CD8-positive, alpha-beta memory T cell (primary cell): Measurements from ENCODE around the gene NCK2. TPM values are rescaled to one million over a fixed set of nuclear protein-coding genes. Genes with fewer than 3 reads are reported as not detected.

Source experiments
- CTCF ChIA-PET: fragments of 350-600 bp; sonication (Branson Sonifier 250); formaldehyde crosslinking; loops from one replicate; lab custom pipeline; 2021; ENCODE audit warnings: antibody characterized with exemption; lab: Charles Lee
- POLR2A ChIA-PET: fragments of 350-600 bp; sonication (Branson Sonifier 250); formaldehyde crosslinking; loops from one replicate; lab custom pipeline; 2021; ENCODE audit warnings: antibody characterized with exemption; lab: Charles Lee
- DNase-seq, 5 donors: peaks; one replicate each; pipeline versions ENCODE4 v3.0.0 to v3.0.0-alpha.2; 2020 to 2022; ENCODE audit warnings: mixed read lengths in 1 of 5
- H3K27ac ChIP-seq: one replicate; pipeline ENCODE4 v1.7.0; 2013; ENCODE audit warnings: low read depth, mild to moderate bottlenecking, low read length, moderate library complexity
- H3K27me3 ChIP-seq: 2 replicates; pipeline ENCODE4 v1.7.0; 2013; ENCODE audit warnings: low read length, mild to moderate bottlenecking; ENCODE audit not compliant: insufficient read depth, poor library complexity, severe bottlenecking
- H3K36me3 ChIP-seq: 2 replicates; pipeline ENCODE4 v1.7.0; 2013; ENCODE audit warnings: mild to moderate bottlenecking, low read length, moderate library complexity; ENCODE audit not compliant: insufficient read depth
- H3K4me1 ChIP-seq: 2 replicates; pipeline ENCODE4 v1.7.0; 2013; ENCODE audit warnings: mild to moderate bottlenecking, low read length, moderate library complexity; ENCODE audit not compliant: insufficient read depth
- H3K4me3 ChIP-seq: 2 replicates; pipeline ENCODE4 v1.7.0; 2013; ENCODE audit warnings: mild to moderate bottlenecking, low read length
- H3K9me3 ChIP-seq: 2 replicates; pipeline ENCODE4 v1.7.0; 2013; ENCODE audit warnings: mild to moderate bottlenecking, low read length
- H3K27ac Mint-ChIP-seq, 8 donors: one replicate each; pipeline ENCODE4 v1.8.0; 2020 to 2021; ENCODE audit warnings: mixed read lengths in 8 of 8, mild to moderate bottlenecking in 6 of 8, inconsistent platforms in 3 of 8, moderate library complexity in 3 of 8
- H3K27me3 Mint-ChIP-seq, 2 donors: one replicate each; pipeline ENCODE4 v1.8.0; 2020 to 2021; ENCODE audit warnings: mixed read lengths in 2 of 2, mild to moderate bottlenecking in 1 of 2, moderate library complexity in 1 of 2
- H3K36me3 Mint-ChIP-seq, 3 donors: one replicate each; pipeline ENCODE4 v1.8.0; 2020 to 2021; ENCODE audit warnings: mixed read lengths in 3 of 3, inconsistent platforms in 1 of 3, mild to moderate bottlenecking in 1 of 3
- H3K4me1 Mint-ChIP-seq, 3 donors: one replicate each; pipeline ENCODE4 v1.8.0; 2020 to 2021; ENCODE audit warnings: mixed read lengths in 3 of 3, inconsistent platforms in 1 of 3, mild to moderate bottlenecking in 1 of 3
- H3K4me3 Mint-ChIP-seq, 7 donors: one replicate each; pipeline ENCODE4 v1.8.0; 2020 to 2021; ENCODE audit warnings: mixed read lengths in 7 of 7, mild to moderate bottlenecking in 6 of 7, moderate library complexity in 4 of 7, inconsistent platforms in 2 of 7
- H3K9me3 Mint-ChIP-seq, 5 donors: one replicate each; pipeline ENCODE4 v1.8.0; 2020 to 2022; ENCODE audit warnings: mixed read lengths in 5 of 5, mild to moderate bottlenecking in 3 of 5, moderate library complexity in 2 of 5, inconsistent platforms in 1 of 5
- polyA plus RNA-seq: library from polyadenylated mRNA; unstranded; fragments of 300-500 nt; fragmentation: Illumina TruSeq; gene quantifications from one replicate; pipeline ENCODE4 v1.2.3, GENCODE V29; 2021
- total RNA-seq, 2 experiments: library from RNA; stranded (reverse); gene quantifications; one replicate each; pipeline ENCODE4 v1.2.3, GENCODE V29; 2021

NCK2 gene
- total and polyA plus RNA-seq, 3 experiments from 2014 or later: 72.4 to 77.9 (median 76.1) TPM

GRCh38 chr2:105814291-105814940, 69.7 kb downstream of the NCK2 start:
- H3K27me3 Mint-ChIP-seq: no peaks in the 10 kb centered on the region

GRCh38 chr2:105815401-105815800, 70.7 kb downstream of the NCK2 start:
- Mint-ChIP-seq H3K4me3 (no peak overlapping the region), H3K27me3 (no peaks in the 10 kb centered on the region), H3K9me3 (no peaks in the 10 kb centered on the region), H3K36me3 (peaks cover 6 to 49% (median 13%) of the 10 kb centered on the region in 3 donors), H3K27ac (peak overlapping the region in 6 of 8 donors; percentile 17 to 93 (median 38)), H3K4me1 (peaks cover 78 to 94% (median 89%) of the 10 kb centered on the region in 3 donors)
- Histone ChIP-seq H3K4me3 (no peak overlapping the region), H3K27me3 (no peaks in the 10 kb centered on the region), H3K27ac (no peak overlapping the region), H3K9me3 (no peaks in the 10 kb centered on the region), H3K4me1 (peaks cover 83% of the 10 kb centered on the region), H3K36me3 (no peaks in the 10 kb centered on the region)
- POLR2A ChIA-PET: no interaction called here
- no peak for DNase-seq
- CTCF ChIA-PET: interaction anchor here (1.1 kb wide), 1 partner anchor 16 kb away, joined by 3 read pairs; no protein-coding TSS in a partner anchor

More at GRCh38 chr2:105814291-105814940, 69.7 kb downstream of the NCK2 start:
- Mint-ChIP-seq H3K36me3 (peaks cover 6 to 41% (median 14%) of the 10 kb centered on the region in 3 donors), H3K9me3 (no peaks in the 10 kb centered on the region), H3K27ac (peak overlapping the region in 7 of 8 donors; percentile 22 to 93 (median 40)), H3K4me3 (no peak overlapping the region), H3K4me1 (peaks cover 78 to 94% (median 89%) of the 10 kb centered on the region in 3 donors)
- no peak for DNase-seq
- ChIA-PET POLR2A (no interaction called here), CTCF (no interaction called here)
- Histone ChIP-seq H3K4me1 (peaks cover 84% of the 10 kb centered on the region), H3K4me3 (no peak overlapping the region), H3K27me3 (no peaks in the 10 kb centered on the region), H3K36me3 (no peaks in the 10 kb centered on the region), H3K9me3 (no peaks in the 10 kb centered on the region), H3K27ac (no peak overlapping the region)

GRCh38 chr2:105820151-105820550, 75.4 kb downstream of the NCK2 start:
- H3K27ac Mint-ChIP-seq: peak overlapping the region in 6 of 8 donors; percentile 46 to 81 (median 72)
- H3K4me1 Mint-ChIP-seq: peaks cover 79 to 94% (median 89%) of the 10 kb centered on the region in 3 donors
- Histone ChIP-seq H3K4me3 (no peak overlapping the region), H3K4me1 (peaks cover 83% of the 10 kb centered on the region), H3K9me3 (no peaks in the 10 kb centered on the region), H3K27me3 (no peaks in the 10 kb centered on the region), H3K27ac (no peak overlapping the region), H3K36me3 (peaks cover 8% of the 10 kb centered on the region)
- no peaks in the 10 kb centered on the region for H3K27me3 Mint-ChIP-seq
- H3K4me3 Mint-ChIP-seq: peak overlapping the region in 2 of 7 donors; percentile 8 to 24
- peaks cover 6 to 64% (median 20%) of the 10 kb centered on the region in 3 donors for H3K36me3 Mint-ChIP-seq
- ChIA-PET POLR2A (no interaction called here), CTCF (interaction anchor here (1.1 kb wide), 1 partner anchor 357 kb away, joined by 3 read pairs; no protein-coding TSS in a partner anchor)
- H3K9me3 Mint-ChIP-seq: no peaks in the 10 kb centered on the region
- DNase-seq: no peak

- no peaks in the 10 kb centered on the region for H3K27me3 Mint-ChIP-seq
- peaks cover 8% of the 10 kb centered on the region for H3K36me3 ChIP-seq
- no peaks in the 10 kb centered on the region for H3K27me3 ChIP-seq
- H3K9me3 ChIP-seq: no peaks in the 10 kb centered on the region
- POLR2A ChIA-PET: no interaction called here
- H3K4me1 ChIP-seq: peaks cover 83% of the 10 kb centered on the region
- H3K27ac ChIP-seq: no peak overlapping the region
- no peak overlapping the region for H3K4me3 ChIP-seq
- peaks cover 6 to 69% (median 21%) of the 10 kb centered on the region in 3 donors for H3K36me3 Mint-ChIP-seq
- H3K4me1 Mint-ChIP-seq: peaks cover 78 to 94% (median 90%) of the 10 kb centered on the region in 3 donors
- no peak for DNase-seq
- H3K27ac Mint-ChIP-seq: peak overlapping the region; percentile 39 to 81 (median 74)
- CTCF ChIA-PET: interaction anchor here (1.0 to 1.8 kb wide), 3 partner anchors 35 to 274 kb away, joined by 3 to 5 read pairs (median 3); no protein-coding TSS in a partner anchor
- H3K4me3 Mint-ChIP-seq: peak overlapping the region in 1 of 7 donors; percentile 8
- peaks cover 0 to 1% (median 0%) of the 10 kb centered on the region in 5 donors for H3K9me3 Mint-ChIP-seq
These were observed 76.0 kb downstream of the NCK2 start for GRCh38 chr2:105820691-105821090.

GRCh38 chr2:105821428-105822125, 76.9 kb downstream of the NCK2 start:
- POLR2A ChIA-PET: no interaction called here
- CTCF ChIA-PET: interaction anchor here (1.0 to 1.8 kb wide), 6 partner anchors 15 to 273 kb away, joined by 3 to 5 read pairs (median 3); no protein-coding TSS in a partner anchor
- DNase-seq: no peak
- Mint-ChIP-seq H3K27ac (peak overlapping the region; percentile 76 to 97 (median 84)), H3K4me3 (peak overlapping the region in 5 of 7 donors; percentile 16 to 75 (median 33)), H3K4me1 (peaks cover 74 to 92% (median 90%) of the 10 kb centered on the region in 3 donors), H3K27me3 (no peaks in the 10 kb centered on the region), H3K9me3 (peaks cover 0 to 5% (median 3%) of the 10 kb centered on the region in 5 donors), H3K36me3 (peaks cover 14 to 74% (median 24%) of the 10 kb centered on the region in 3 donors)
- Histone ChIP-seq H3K36me3 (peaks cover 8% of the 10 kb centered on the region), H3K9me3 (no peaks in the 10 kb centered on the region), H3K27me3 (no peaks in the 10 kb centered on the region), H3K27ac (no peak overlapping the region), H3K4me3 (no peak overlapping the region), H3K4me1 (peaks cover 75% of the 10 kb centered on the region)

GRCh38 chr2:105822186-105822585, 77.5 kb downstream of the NCK2 start:
- DNase-seq: peak in 1 of 5 donors; percentile 39
- no peak overlapping the region for H3K4me3 ChIP-seq
- peaks cover 8% of the 10 kb centered on the region for H3K36me3 ChIP-seq
- ChIA-PET CTCF (interaction anchor here (1.0 to 1.8 kb wide), 4 partner anchors 14 to 246 kb away, joined by 3 to 5 read pairs (median 4); no protein-coding TSS in a partner anchor), POLR2A (no interaction called here)
- H3K9me3 ChIP-seq: peaks cover under 1% of the 10 kb centered on the region
- Mint-ChIP-seq H3K27ac (peak overlapping the region; percentile 24 to 97 (median 84)), H3K4me3 (peak overlapping the region in 6 of 7 donors; percentile 16 to 75 (median 42)), H3K4me1 (peaks cover 71 to 88% (median 87%) of the 10 kb centered on the region in 3 donors), H3K27me3 (no peaks in the 10 kb centered on the region), H3K36me3 (peaks cover 16 to 71% (median 22%) of the 10 kb centered on the region in 3 donors), H3K9me3 (peaks cover under 1 to 7% (median 6%) of the 10 kb centered on the region in 5 donors)
- H3K27me3 ChIP-seq: no peaks in the 10 kb centered on the region
- peaks cover 73% of the 10 kb centered on the region for H3K4me1 ChIP-seq
- H3K27ac ChIP-seq: no peak overlapping the region

- Mint-ChIP-seq H3K27me3 (no peaks in the 10 kb centered on the region), H3K4me1 (peaks cover 83 to 98% (median 94%) of the 10 kb centered on the region in 3 donors), H3K4me3 (peak overlapping the region in 3 of 7 donors; percentile 13 to 42 (median 32)), H3K27ac (peak overlapping the region; percentile 23 to 90 (median 83)), H3K36me3 (peaks cover 15 to 67% (median 21%) of the 10 kb centered on the region in 3 donors), H3K9me3 (peaks cover 3 to 16% (median 8%) of the 10 kb centered on the region in 5 donors)
- Histone ChIP-seq H3K36me3 (peaks cover 8% of the 10 kb centered on the region), H3K9me3 (peaks cover 5% of the 10 kb centered on the region), H3K27me3 (no peaks in the 10 kb centered on the region), H3K27ac (no peak overlapping the region), H3K4me3 (no peak overlapping the region), H3K4me1 (peaks cover 81% of the 10 kb centered on the region)
- DNase-seq: no peak
- CTCF ChIA-PET: no interaction called here
- POLR2A ChIA-PET: no interaction called here
These were observed 79.7 kb downstream of the NCK2 start for GRCh38 chr2:105824446-105824845.
